Uterus (tissue), 2 donors: ENCODE data around the gene NOP16.

Source experiments
- CTCF ChIP-seq, 4 experiments: fragments of 200-600 bp in 2 of 4; fragments of 450-650 bp in 2 of 4; sonication (generic) in 2 of 4; IDR thresholded peaks; one replicate each; pipeline ENCODE4 v1.5.1; 2016 to 2019; ENCODE audit warnings: antibody characterized with exemption in 4 of 4, mild to moderate bottlenecking in 2 of 4, moderate library complexity in 1 of 4
- POLR2A ChIP-seq, 2 donors: fragments of 450-650 bp; IDR thresholded peaks; one replicate each; pipeline ENCODE4 v1.6.1; 2016; ENCODE audit warnings: antibody characterized with exemption in 2 of 2, mild to moderate bottlenecking in 1 of 2, moderate library complexity in 1 of 2

GRCh38 chr5:176401281-176402205 is 13.1 kb upstream of the NOP16 start:
- TF ChIP-seq CTCF (IDR thresholded peaks at IDR 0.05) (no peak), POLR2A (IDR thresholded peaks at IDR 0.05) (no peak)
